ENCODE measurements around the gene EFEMP2. TPM values are rescaled to one million over a fixed set of nuclear protein-coding genes. Genes with fewer than 3 reads are reported as not detected.

Gene EFEMP2
- total RNA-seq, 1 donor from 2014 or later, result 118 TPM

- intact Hi-C loops (cut with DNase I), result loop anchor here (1.0 to 2.0 kb wide), 4 partner anchors 15 to 73 kb away; partner anchors contain the start of genes C11orf68, DRAP1, EFEMP2 and MUS81
- DNase-seq (ENCODE audit: low spot score), result no peak
Measured at GRCh38 chr11:65887723-65888162, 15.1 kb upstream of the EFEMP2 start.

- no peak for DNase-seq (ENCODE audit: low spot score)
- intact Hi-C loops (cut with DNase I), result no loop called here
Measured at GRCh38 chr11:65886826-65887722, 14.5 kb upstream of the EFEMP2 start.

GRCh38 chr11:65885808-65886536 lies 13.4 kb upstream of the EFEMP2 start:
- intact Hi-C loops (cut with DNase I), result loop anchor here (2.0 kb wide), 1 partner anchor 103 kb away; no protein-coding TSS in a partner anchor
- DNase-seq (ENCODE audit: low spot score), result no peak

- DNase-seq (ENCODE audit: low spot score), result no peak
- intact Hi-C loops (cut with DNase I), result loop anchor here (2.0 kb wide), 1 partner anchor 104 kb away; no protein-coding TSS in a partner anchor
Measured at GRCh38 chr11:65885231-65885630, 12.6 kb upstream of the EFEMP2 start.

GRCh38 chr11:65884716-65885092 lies 12.1 kb upstream of the EFEMP2 start:
- DNase-seq (ENCODE audit: low spot score), result peak; percentile 92
- intact Hi-C loops (cut with DNase I), result loop anchor here (2.0 kb wide), 1 partner anchor 104 kb away; no protein-coding TSS in a partner anchor

GRCh38 chr11:65883786-65884715 lies 11.5 kb upstream of the EFEMP2 start:
- intact Hi-C loops (cut with DNase I), result loop anchor here (2.0 kb wide), 1 partner anchor 105 kb away; no protein-coding TSS in a partner anchor
- DNase-seq (ENCODE audit: low spot score), result no peak

- intact Hi-C loops (cut with DNase I), result no loop called here
- no peak for DNase-seq (ENCODE audit: low spot score)
Measured at GRCh38 chr11:65883058-65883761, 10.6 kb upstream of the EFEMP2 start.

- no peak for DNase-seq (ENCODE audit: low spot score)
- intact Hi-C loops (cut with DNase I), result no loop called here
Measured at GRCh38 chr11:65882120-65883057, 9.8 kb upstream of the EFEMP2 start.

- no peak for DNase-seq (ENCODE audit: low spot score)
- intact Hi-C loops (cut with DNase I), result no loop called here
Measured at GRCh38 chr11:65880844-65881421, 8.3 kb upstream of the EFEMP2 start.

- no peak for DNase-seq (ENCODE audit: low spot score)
- intact Hi-C loops (cut with DNase I), result no loop called here
Measured at GRCh38 chr11:65880027-65880426, 7.4 kb upstream of the EFEMP2 start.

GRCh38 chr11:65879617-65880016 lies 7.0 kb upstream of the EFEMP2 start, which contains the start of gene CTSW:
TSS of gene CTSW (plus strand) at chr11:65879837. CDS start at chr11:65879855, 18 bp downstream.
- no peak for DNase-seq (ENCODE audit: low spot score)
- intact Hi-C loops (cut with DNase I), result no loop called here

GRCh38 chr11:65873318-65874156 lies 937 bp upstream of the EFEMP2 start:
- intact Hi-C loops (cut with DNase I), result loop anchor here (1.0 to 2.0 kb wide), 2 partner anchors 13 to 15 kb away; partner anchors contain the start of genes FIBP and MUS81

GRCh38 chr11:65871811-65872548 lies 620 bp downstream of the EFEMP2 start:
- no peak for DNase-seq (ENCODE audit: low spot score)
- intact Hi-C loops (cut with DNase I), result loop anchor here (2.0 kb wide), 1 partner anchor 17 kb away; the partner anchor contains the start of gene FIBP

More at GRCh38 chr11:65873318-65874156, 937 bp upstream of the EFEMP2 start:
- peak; percentile 99 for DNase-seq (ENCODE audit: low spot score)

- DNase-seq (ENCODE audit: low spot score), result no peak
- intact Hi-C loops (cut with DNase I), result no loop called here
Measured at GRCh38 chr11:65870706-65871681, 1.6 kb downstream of the EFEMP2 start.
